OCI-LY7 (cell line): ENCODE results near the gene WWTR1. TPM values are rescaled to one million over a fixed set of nuclear protein-coding genes. Genes with fewer than 3 reads are reported as not detected.

Source experiments
- BruUV-seq: library from RNA; stranded (reverse); fragments of 400-500 nt; replicated peaks from 2 replicates; lab custom pipeline; 2021; lab: Mats Ljungman, UMichigan
- CTCF ChIA-PET: fragments of 300-600 bp; sonication (Branson Sonifier 250); formaldehyde crosslinking; loops from one replicate; lab custom pipeline; 2022; ENCODE audit warnings: antibody characterized with exemption; ENCODE audit not compliant: unreplicated experiment; lab: Charles Lee
- POLR2A ChIA-PET: fragments of 300-600 bp; sonication (Branson Sonifier 250); formaldehyde crosslinking; loops from one replicate; lab custom pipeline; 2022; ENCODE audit warnings: antibody characterized with exemption; lab: Charles Lee
- DNase-seq: peaks from one replicate; pipeline ENCODE4 v3.0.0-alpha.2; 2015; ENCODE audit warnings: low spot score
- H2AFZ ChIP-seq: fragments of 200-600 bp; sonication (generic), shearing (Covaris generic); 2 replicates; pipeline ENCODE4 v1.6.1; 2014; ENCODE audit warnings: mild to moderate bottlenecking, antibody characterized with exemption, low read length, moderate library complexity
- H3K27ac ChIP-seq: fragments of 200-600 bp; sonication (generic); 2 replicates; pipeline ENCODE4 v1.5.1; 2014; ENCODE audit warnings: mixed run types, low read depth, mild to moderate bottlenecking, moderate library complexity, low read length, inconsistent platforms; ENCODE audit not compliant: poor library complexity, severe bottlenecking
- H3K36me3 ChIP-seq: fragments of 200-600 bp; sonication (generic); 2 replicates; pipeline ENCODE4 v1.6.1; 2014; ENCODE audit warnings: mild to moderate bottlenecking, antibody characterized with exemption, low read length, moderate library complexity, mixed read lengths; ENCODE audit not compliant: insufficient read depth
- H3K4me1 ChIP-seq: fragments of 200-600 bp; sonication (generic); 2 replicates; pipeline ENCODE4 v1.5.1; 2014; ENCODE audit warnings: mild to moderate bottlenecking, low read length; ENCODE audit not compliant: insufficient read depth, poor library complexity, severe bottlenecking
- H3K4me2 ChIP-seq: fragments of 200-600 bp; sonication (generic); 2 replicates; pipeline ENCODE4 v1.6.1; 2014; ENCODE audit warnings: mild to moderate bottlenecking, low read length
- H3K4me3 ChIP-seq: fragments of 200-600 bp; sonication (generic); 2 replicates; pipeline ENCODE4 v1.5.1; 2014; ENCODE audit warnings: mild to moderate bottlenecking, low read depth, low read length; ENCODE audit not compliant: poor library complexity, severe bottlenecking
- H3K79me2 ChIP-seq: fragments of 200-600 bp; sonication (generic); 2 replicates; pipeline ENCODE4 v1.6.1; 2016; ENCODE audit warnings: low read depth, mild to moderate bottlenecking, low read length, moderate library complexity, mixed read lengths; ENCODE audit not compliant: insufficient read depth
- H3K9me2 ChIP-seq: fragments of 200-600 bp; sonication (generic); 2 replicates; pipeline ENCODE4 v1.6.1; 2016; ENCODE audit warnings: mild to moderate bottlenecking, low read length, mixed read lengths; ENCODE audit not compliant: insufficient read depth
- H3K9me3 ChIP-seq: fragments of 200-600 bp; sonication (generic); 2 replicates; pipeline ENCODE4 v1.6.1; 2014; ENCODE audit warnings: mild to moderate bottlenecking, mixed run types, low read length, mixed read lengths
- H4K20me1 ChIP-seq: fragments of 200-600 bp; sonication (generic); 2 replicates; pipeline ENCODE4 v1.6.1; 2014; ENCODE audit warnings: mild to moderate bottlenecking, antibody characterized with exemption, low read length, moderate library complexity, mixed read lengths; ENCODE audit not compliant: insufficient read depth
- CTCF ChIP-seq: fragments of 200-600 bp; sonication (generic); conservative IDR thresholded peaks from 2 replicates; pipeline ENCODE4 v1.5.1; 2014; ENCODE audit warnings: mild to moderate bottlenecking, antibody characterized with exemption, low read length, moderate library complexity, mixed read lengths
- EZH2phosphoT487 ChIP-seq: fragments of 200-600 bp; sonication (generic); IDR thresholded peaks from 2 replicates; pipeline ENCODE4 v1.6.1; 2018; ENCODE audit warnings: low read depth, borderline replicate concordance, mild to moderate bottlenecking, mixed run types, antibody characterized with exemption, low read length, moderate library complexity, mixed read lengths
- intact Hi-C: fragments of 100-400 bp; cut with micrococcal nuclease; formaldehyde crosslinking; loops from one replicate; pipeline ENCODE4 v1.10.0; 2022; ENCODE audit not compliant: unreplicated experiment
- total RNA-seq, 2 experiments: library from RNA; depleted of rRNA in 1 of 2; stranded (reverse); fragments of >200 nt in 1 of 2; shearing (Covaris generic) in 1 of 2; gene quantifications; 2 replicates each; pipeline ENCODE4 v1.2.3, GENCODE V29; 2014 to 2022

WWTR1 gene
- total RNA-seq, 2 experiments from 2014 or later: 0.15 TPM; not detected in 1

- intact Hi-C loops: no loop called here
- H3K4me2 ChIP-seq: no peak overlapping the region
- ChIA-PET POLR2A (interaction anchor here (0.6 kb wide), 1 partner anchor 167 kb away, joined by 4 read pairs; no protein-coding TSS in a partner anchor), CTCF (no interaction called here)
- no peak overlapping the region for H3K27ac ChIP-seq
- no peaks in the 10 kb centered on the region for H3K9me2 ChIP-seq
- H2AFZ ChIP-seq: no peak overlapping the region
- no peak overlapping the region for H3K4me3 ChIP-seq
- H3K36me3 ChIP-seq: no peaks in the 10 kb centered on the region
- no TSS peak for BruUV-seq
- no peaks in the 10 kb centered on the region for H3K4me1 ChIP-seq
- no peak for DNase-seq
- no peaks in the 10 kb centered on the region for H3K79me2 ChIP-seq
- H4K20me1 ChIP-seq: no peaks in the 10 kb centered on the region
- no peak for TF ChIP-seq EZH2phosphoT487
- no peak for TF ChIP-seq CTCF
- H3K9me3 ChIP-seq: no peaks in the 10 kb centered on the region
Observed at GRCh38 chr3:149493315-149494021, 164.4 kb downstream of the WWTR1 start.

GRCh38 chr3:149490260-149490971 is 167.4 kb downstream of the WWTR1 start:
- Histone ChIP-seq H3K4me1 (no peaks in the 10 kb centered on the region), H3K4me2 (no peak overlapping the region), H3K27ac (no peak overlapping the region), H3K36me3 (no peaks in the 10 kb centered on the region), H4K20me1 (no peaks in the 10 kb centered on the region), H3K9me3 (no peaks in the 10 kb centered on the region), H3K4me3 (no peak overlapping the region), H3K9me2 (no peaks in the 10 kb centered on the region), H2AFZ (no peak overlapping the region), H3K79me2 (no peaks in the 10 kb centered on the region)
- no peak for TF ChIP-seq CTCF
- no peak for TF ChIP-seq EZH2phosphoT487
- ChIA-PET CTCF (no interaction called here), POLR2A (interaction anchor here (0.6 to 0.9 kb wide), 2 partner anchors 164 to 642 kb away, joined by 3 to 7 read pairs; no protein-coding TSS in a partner anchor)
- no peak for DNase-seq
- intact Hi-C loops: no loop called here
- BruUV-seq: no TSS peak
